EH (cell line): ENCODE results near the gene CYBA.
"Not testable (repeated sequence)": the region's sequence is repeated elsewhere in the genome, so short reads cannot be mapped to it uniquely, and the experiment has no call there.

Experiments used
- DNase-seq: peaks from one replicate; pipeline ENCODE4 v3.0.0-alpha.2; 2015; ENCODE audit warnings: low read depth

The CYBA gene

DNA sequence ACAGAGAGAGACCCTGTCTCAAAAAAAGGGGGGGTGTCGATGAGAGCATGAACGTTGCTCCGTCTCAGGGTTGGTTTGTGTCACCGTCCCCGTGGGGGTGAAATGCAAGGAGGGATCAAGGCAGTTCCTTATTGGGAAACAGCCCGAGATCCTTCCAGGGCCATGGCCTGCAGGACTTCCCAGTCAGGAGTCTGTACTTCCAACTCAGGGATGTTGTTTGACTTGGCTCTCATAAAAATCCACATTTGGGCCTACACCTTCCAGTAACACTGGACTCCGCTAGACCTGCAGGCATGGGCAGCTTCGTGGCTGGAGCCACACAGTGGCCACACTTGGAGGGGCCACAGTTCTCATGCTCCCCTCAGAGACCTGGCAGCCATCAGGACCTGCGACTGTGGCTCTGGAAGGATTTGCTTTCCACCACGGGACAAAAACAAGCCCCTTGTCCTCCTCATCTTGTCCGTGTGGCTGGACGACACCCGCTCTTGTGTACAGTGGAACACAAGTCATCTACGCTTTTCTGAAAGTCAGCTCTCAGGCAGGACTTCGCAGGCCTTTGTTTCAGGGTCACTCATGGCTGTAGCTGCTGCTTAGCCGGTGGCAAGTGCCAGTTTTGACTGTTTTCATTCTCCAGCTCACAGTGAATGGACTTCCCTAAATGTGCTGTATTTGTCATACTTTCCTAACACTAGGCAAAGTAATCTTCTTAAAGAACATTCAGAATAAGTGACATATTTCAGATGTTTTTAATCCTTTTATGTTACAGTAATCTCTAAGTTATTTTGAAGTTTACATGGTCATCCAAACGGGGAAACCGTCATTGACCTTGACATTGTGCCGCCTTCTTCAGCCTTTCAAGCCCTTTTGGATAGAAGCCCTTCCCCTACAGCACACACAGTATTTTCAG, 36.7 kb downstream of the CYBA start:
- peak; percentile 13 for DNase-seq

DNA sequence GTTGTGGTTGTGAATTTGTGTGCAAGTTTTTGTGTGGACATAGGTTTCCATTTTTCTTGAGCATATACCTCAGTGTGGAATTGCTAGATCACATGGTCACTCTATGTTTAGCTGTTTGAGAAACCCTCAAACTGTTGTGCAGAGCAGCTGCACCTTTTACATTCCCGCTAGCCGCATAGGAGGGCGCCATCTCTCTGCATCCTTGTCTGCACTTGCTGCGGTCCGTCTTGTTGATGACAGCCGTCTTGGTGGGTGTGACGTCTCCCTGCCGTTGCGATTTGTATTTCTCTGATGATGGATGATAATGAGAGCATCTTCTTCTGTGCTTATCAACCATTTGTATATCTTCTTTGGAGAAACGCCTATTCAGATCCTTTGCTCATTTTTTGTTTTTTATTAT, 37.6 kb downstream of the CYBA start:
- DNase-seq, result no peak

DNA sequence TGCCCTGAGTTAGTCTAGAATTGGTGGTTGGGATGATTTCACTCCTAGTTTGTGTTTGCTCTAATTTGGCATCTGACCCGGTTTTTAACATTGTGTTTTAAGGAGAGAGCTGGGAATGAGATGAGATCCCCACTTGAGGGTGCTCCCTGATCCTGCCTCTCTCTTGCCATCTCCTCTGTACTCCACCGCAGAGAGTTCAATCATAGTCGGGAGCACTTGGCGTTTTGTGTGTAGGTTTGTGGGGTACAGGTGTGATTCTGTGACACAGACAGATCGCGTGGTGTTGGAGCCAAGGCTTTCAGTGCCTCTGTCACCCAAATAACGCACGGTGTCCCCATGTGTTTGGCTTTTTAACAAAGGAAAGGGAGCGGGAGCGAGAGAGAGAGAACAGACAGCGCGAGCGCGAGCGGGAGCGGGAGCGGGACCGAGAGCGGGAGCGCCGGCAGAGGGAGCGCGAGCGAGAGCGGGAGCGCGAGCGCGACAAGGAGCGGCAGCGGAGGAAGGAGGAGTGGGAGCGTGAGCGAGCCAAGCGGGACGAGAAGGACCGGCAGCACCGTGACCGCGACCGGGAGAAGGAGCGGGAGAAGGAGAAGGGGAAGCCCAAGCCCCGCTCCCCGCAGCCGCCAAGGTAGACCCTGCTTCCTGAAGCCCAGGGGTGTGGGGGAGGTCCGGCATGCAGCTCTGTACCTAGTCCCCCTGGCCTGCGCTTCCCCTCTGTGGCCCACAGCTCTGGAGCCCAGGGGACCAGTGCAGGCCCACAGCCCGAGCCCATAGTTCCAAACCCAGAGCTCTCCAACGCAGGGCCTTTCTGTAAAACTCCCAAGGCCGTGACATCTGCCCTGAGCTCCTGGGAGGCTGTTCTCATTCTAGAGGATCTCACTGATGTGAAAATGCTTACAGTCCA, 39.7 kb downstream of the CYBA start:
- no peak for DNase-seq

DNA sequence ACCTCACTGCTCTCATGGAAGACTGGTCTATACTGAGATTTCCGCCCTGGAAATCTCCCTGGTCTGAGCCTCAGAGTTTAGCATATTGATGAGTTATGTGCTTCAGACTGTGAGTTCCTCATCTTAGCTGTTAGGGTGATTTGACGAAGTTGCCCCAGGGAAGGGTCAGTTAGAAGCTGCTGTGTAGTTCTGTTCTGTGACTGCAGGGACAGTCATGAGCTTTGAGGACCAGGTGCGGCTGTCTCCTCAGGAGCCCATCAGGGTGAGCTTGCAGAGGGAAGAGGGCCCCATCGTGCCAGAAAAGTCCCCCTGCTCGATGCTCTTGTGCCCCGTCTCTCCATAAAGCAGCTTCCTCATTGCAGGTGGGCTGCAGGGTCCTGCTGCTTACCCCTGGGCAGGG, 40.8 kb downstream of the CYBA start:
- DNase-seq, result no peak

DNA sequence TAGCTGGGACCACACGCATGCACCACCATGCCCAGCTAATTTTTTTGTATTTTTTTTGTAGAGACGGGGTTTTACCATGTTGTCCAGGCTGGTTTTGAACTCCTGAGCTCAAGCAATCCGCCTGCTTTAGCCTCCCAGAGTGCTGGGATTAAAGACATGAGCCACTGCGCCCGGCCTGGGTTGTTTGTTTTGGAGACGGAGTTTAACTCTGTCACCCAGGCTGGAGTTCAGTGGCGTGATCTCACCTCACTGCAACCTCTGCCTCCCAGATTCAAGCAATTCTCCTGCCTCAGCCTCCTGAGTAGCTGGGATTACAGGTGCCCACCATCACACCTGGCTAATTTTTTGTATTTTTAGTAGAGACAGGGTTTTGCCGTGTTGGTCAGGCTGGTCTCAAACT, 41.4 kb downstream of the CYBA start:
- not testable (repeated sequence) for DNase-seq

DNA sequence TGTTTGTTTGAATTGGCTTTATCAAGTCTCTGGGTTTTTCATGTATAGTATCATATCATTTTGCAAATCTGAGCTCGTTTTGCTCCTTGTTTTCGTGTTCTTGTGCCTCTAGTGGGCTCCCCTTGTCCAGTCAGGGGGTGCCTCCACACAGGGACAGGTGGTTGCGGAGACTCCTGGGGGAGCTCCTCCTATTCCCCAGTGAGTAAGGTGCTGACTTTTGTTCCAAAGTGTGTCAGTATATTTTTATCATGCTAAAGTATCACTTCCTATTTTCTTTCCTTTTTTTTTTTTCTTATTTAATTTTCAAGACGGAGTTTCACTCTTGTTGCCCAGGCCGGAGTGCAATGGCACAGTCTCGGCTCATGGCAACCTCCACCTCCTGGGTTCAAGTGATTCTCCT, 42.8 kb downstream of the CYBA start:
- DNase-seq, result no peak

DNA sequence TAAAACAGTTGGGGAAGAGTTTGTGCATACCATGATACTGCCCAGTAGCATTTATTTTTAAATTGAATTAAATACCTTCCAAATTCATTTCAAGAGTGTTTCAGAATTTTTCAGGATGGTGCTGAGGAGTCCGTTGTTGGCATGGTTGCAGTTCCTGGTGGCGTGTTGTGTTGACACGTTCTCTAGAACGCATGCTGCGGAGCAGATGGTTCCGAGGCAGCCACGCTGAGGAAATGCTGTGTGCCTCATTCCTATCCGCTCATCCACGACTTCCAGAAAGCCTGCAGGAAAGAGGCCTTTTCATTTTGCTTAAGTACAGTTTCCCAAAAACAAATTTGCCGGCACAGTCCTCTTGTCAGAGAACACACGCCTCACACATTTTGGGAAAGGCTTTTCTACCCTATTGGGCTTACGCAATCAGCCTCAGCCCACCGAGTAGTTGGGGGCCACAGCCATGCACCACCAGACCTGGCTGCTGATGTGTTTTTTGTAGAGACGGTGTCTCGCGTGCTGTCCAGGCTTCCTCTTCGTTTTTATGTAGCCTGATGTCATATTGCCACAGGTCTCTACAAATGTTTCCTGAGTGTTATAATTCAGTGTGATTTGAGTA, 44.6 kb downstream of the CYBA start:
- DNase-seq, result no peak

DNA sequence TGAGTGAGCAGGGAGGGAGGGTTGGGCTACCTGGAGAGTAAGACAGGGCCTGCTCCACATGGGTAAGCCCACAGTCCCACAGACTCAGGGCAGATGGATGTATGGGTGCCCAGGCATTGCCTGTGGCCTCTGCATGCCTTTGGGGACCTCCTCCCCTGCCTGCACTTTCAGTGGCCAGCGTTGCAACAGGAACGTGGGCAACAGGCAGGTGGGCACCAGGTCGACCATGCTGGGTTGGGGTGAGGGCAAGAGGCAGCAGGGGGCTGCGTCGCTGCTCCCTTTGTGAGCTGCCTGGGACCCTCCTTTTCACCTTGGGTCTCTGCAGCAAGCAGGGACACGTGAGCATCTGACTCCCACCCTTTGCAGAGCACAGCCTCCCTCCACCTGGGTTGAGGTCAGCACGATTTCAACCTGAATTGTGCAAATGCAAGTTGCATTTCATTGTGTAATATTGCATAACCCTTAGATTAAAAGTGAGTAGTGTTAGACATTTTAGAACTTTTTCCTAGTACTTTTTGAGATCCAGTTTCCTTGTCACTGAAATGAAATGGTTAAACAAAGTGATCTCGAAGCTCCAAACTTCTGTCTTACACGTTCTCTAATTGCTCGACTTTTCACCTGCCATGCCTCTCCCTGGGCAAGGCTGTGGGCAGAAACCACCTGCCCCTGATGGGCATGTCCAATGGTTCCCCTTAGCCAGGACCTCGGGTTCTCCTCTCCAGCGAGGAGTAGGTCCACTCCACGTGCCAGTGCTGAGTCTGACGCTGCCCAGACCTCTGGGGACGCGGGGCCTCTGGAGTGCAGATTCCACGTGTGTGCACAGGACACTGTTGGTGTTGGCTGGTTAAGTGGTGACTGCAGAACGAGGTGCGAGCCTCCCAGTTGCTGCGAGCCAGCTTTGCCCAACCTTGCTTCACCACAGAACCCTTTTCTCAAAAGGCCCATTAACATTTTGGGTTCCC, 45.4 kb downstream of the CYBA start:
- DNase-seq, result no peak

DNA sequence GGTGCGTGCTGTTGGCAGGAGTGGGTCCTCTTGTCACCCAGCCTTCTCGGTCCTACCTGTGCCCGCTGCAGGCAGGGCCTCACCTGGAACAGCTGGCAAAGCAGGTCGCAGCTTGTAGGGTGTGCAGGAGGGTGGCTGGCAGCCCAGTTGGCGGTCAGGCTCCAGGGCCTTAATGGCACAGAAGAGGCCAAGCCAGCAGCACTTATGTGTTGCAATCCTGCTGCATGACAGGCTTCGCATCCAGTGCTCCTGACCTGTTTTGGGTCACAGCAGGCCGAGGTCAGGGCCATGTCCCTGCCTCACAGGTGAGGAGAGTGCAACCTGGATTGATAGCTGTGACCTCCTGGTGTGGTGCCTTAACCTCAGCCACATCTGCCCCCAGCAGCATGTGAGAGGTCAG, 48.8 kb downstream of the CYBA start:
- no peak for DNase-seq

DNA sequence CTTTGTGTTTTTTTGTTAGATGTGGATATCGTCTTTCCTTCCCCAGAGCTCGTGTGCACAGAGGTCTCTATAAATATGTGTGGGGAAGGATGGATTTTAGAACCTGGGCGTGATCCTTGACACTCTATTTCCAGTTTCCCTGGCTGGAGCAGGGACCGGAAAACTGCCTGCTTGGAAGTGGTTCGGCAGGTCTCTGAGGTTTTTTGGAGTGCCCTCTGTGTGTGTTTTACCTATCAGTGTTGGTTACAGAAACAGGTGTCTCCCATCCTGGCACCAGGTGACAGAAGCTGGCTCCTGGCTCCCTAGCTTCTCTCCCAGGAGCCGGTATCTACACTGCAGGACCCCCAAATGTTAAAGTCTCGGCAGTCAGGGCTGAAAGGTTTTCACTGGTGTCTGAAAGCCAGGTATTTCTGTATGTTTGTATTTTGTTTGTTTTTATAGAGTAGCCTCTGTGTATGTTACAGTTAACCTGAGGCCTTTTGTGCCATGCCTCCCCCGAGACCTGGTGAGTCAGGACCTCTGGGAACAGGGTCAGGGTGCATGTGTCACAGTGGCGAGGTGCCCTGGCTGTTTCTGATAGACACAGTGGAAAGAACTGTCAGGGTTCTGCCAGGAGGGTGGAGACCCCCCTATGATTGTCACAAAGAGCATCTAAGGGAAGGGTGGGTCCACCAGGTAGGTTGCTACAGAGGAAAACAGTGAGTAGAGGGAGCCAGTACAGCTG, 49.4 kb downstream of the CYBA start:
- no peak for DNase-seq

DNA sequence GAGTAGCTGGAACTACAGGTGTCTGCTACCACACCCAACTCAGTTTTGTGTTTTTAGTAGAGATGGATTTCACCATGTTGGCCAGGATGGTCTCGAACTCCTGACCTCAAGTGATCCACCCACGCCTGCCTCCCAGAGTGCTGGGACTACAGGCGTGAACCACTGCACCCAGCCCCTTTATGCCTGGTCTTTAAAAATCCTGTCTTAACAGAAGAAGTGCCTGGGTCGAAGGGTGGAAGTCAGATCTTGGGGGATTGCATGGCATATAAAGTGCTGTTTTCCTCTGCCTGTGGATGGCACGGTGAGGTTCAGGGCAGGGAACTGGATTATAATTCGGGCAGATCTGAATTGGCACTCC, 50.3 kb downstream of the CYBA start:
- no peak for DNase-seq

DNA sequence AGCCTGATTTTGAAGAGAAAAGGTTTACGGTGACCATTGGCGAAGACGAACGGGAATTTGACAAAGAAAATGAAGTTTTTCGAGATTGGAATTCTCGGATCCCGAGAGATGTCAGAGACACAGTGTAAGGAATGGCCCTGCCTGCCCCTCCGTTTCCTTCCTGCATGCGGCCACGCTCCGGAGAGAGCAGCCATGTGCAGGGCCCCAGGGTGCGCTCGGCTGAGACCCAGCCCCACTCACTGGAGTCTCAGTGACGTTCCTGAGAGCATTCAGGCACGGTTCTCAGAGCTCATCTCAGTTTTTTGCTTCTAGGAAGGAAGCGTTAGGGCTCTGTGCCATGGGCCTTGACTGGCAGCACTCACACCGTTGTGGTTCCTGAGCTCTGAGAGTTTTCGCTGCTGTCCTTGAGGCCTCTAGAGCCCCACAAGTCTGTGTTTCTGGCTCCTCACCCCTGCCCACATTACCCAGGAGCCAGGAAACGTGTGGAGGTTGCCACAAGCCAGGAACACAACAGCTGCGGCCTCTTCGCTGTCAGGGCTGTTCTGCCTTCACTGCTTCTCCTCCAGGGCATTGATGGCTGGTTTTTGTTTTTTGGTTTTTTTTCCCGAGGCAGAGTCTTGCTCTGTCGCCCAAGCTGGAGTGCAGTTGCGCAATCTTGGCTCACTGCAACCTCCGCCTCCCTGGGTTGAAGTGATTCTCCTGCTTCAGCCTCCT, 50.9 kb downstream of the CYBA start:
- DNase-seq, result no peak

DNA sequence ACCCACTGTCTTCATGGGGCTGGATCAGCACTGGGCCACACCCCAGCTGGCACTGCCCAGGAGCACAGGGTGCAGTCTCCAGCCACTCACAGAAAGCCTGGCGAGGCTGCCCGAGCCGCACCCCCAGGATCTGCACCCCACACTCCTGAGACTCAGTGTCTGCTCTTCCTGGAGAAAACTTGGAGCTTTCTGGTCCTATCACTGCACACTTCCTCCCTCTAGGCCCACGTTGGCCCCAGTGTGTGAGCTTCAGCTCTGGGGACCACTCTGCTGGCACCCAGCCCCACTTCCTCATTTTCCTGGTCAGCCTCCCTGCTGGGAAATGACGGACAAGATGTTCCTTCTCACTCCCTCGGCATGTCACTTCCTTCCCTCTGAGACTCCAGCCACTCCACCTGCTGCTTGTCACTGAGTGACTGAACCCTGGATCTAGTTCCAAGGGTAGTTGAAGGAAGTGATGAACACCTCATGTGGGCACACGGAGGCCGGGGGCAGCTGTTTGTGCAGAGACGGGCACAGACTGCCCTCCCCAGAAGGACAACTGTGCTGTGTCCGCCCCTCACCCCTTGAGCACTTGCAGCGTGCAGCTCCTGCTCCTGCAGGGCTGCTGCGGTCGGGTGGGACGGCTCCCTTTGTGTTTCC, 51.6 kb downstream of the CYBA start:
- DNase-seq, result no peak

DNA sequence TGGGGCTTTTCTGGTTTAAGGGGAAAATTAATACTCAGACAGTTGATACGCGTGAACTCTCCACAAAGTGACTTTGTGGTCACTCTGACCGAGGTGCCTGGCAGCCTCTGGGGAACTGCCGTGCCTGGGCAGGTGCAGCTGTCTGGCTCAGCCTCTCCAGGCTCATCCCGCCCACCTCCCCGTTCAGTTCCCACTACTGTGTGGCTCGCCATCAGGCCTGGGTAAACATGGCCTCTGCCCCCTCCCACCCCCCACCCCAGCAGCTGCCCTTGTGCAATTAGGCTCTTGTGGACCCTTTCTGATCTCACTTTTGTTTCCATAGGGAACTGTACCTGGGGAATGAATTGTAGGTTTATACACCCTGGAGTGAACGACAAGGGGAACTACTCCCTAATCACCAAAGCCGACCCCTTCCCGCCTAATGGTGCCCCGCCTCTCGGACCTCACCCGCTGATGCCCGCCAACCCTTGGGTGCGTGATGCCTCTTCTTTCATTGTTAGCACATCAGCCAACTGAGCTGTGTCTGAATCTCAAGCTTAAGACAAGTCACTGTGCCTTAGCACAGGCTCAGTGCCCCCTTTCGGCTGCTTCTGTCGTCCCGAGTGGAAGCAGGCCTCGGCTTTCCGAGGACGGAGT, 52.9 kb downstream of the CYBA start:
- DNase-seq, result no peak

DNA sequence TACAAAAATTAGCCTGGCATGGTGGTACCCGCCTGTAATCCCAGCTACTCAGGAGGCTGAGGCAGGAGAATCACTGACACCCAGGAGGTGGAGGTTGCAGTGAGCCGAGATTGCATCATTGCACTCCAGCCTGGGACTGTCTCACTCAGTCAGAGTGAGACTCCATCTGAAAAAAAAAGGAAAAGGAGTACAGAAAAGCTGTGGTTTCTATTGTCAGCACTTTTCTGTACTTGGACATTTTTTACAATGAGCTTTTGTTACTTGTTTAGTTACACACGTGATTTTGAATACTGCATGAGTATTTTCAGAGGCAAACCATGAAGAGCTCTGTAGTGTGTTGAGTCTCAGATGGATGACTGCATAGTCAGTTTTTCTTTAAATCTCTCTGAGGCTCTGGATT, 54.4 kb downstream of the CYBA start:
- no peak for DNase-seq

DNA sequence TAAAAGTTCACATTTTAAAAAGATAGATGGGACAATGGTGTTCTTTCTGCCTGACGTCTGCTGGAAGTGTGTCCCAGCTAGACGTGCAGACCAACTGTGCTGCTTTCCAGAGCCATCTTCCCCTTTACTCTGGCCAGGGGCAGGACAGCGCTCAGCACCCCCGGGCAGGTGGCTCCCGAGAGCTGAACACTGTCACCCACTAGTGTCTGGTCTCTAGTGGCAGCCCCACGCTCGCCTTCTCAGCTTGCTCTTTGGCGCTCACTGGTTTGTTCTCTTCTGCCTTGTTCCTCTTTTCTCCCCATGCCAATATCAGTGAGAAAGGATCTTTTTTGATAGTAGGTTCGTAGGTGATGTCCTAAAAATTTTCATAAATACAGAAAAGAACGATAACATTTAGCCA, 54.9 kb downstream of the CYBA start:
- DNase-seq, result no peak

DNA sequence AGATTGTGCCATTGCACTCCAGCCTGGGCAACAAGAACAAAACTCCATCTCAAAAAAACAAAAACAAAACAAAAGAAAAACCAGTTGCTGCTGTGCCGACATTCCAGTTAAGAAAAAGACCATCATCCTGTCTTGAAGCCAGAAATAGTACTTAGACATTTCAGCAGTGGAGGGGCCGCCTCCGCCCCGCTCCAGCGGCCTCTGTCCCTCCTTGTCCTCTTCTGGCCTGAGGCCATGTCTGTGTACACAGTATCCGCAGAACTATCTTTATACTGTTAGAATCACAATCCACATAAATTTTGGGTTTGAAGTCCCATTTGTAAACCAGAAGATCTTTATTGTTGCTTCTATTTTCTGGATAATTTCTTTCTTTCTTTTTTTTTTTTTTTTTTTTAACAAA, 55.8 kb downstream of the CYBA start:
- no peak for DNase-seq

DNA sequence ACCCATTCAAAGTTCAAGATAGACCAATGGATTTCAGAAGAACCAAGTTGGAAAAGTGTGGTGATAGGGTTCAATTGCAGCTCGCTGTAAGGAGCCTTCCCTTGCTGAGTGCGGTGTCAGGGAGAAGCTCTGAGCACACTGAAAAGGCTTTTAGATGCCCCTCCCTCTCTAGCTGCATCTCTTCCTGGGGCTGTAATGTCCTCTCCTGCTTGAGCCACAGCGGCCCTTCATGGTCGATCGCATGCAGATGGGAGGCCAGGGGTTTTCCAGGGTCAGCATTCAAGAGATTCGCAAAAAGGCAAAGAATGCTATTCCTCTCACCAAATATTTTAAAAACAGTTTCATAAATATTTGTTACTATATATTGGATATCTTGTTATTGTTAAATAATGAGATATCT, 56.9 kb downstream of the CYBA start:
- DNase-seq, result no peak

DNA sequence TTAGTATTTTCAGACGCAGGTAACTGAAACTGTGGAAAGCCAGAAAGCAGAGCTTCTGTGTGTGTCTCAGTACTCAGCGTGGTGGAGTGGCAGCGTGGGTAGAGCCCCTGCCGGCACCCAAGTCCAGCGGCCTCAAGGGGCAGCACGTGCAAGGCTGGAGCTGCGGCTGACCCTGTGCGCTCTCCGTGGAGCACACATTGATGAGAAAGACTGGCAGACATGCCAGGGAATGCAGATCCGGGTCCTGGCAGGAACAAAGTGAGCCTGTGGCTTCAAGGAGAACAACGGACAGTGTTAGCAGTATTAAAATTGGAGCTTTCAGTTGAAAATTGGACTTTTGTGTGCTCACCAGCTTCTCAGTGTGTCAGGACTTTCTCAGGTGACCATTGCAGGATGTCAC, 57.4 kb downstream of the CYBA start:
- DNase-seq, result no peak
